Caco-2 (cell line): ENCODE data around the gene FAM117B. TPM values are rescaled to one million over a fixed set of nuclear protein-coding genes. Genes with fewer than 3 reads are reported as not detected.

Source experiments
- BruUV-seq: library from RNA; stranded (reverse); fragments of 400-500 nt; replicated peaks from 2 replicates; lab custom pipeline; 2021; lab: Mats Ljungman, UMichigan
- CTCF ChIA-PET: fragments of 300-600 bp; sonication (Branson Sonifier 250); formaldehyde crosslinking; loops from one replicate; lab custom pipeline; 2022; ENCODE audit warnings: antibody characterized with exemption; lab: Charles Lee
- POLR2A ChIA-PET: fragments of 300-600 bp; sonication (Branson Sonifier 250); formaldehyde crosslinking; loops from one replicate; lab custom pipeline; 2022; ENCODE audit warnings: antibody characterized with exemption; lab: Charles Lee
- DNase-seq, 2 experiments: peaks; one replicate each; pipeline versions ENCODE4 v3.0.0 to v3.0.0-alpha.2; 2020 to 2022
- H3K27me3 ChIP-seq: replicated peaks from 2 replicates; pipeline ENCODE4 v1.6.0; 2011; ENCODE audit warnings: low read length; ENCODE audit not compliant: control insufficient read depth, insufficient read depth
- H3K36me3 ChIP-seq: 2 replicates; pipeline ENCODE4 v1.5.1; 2011; ENCODE audit warnings: low read length; ENCODE audit not compliant: control insufficient read depth, insufficient read depth
- H3K4me1 ChIP-seq: fragments of 250-450 bp; sonication (Bioruptor Pico); 2 replicates; pipeline ENCODE4 v1.5.1; 2020; ENCODE audit warnings: mild to moderate bottlenecking
- H3K4me3 ChIP-seq: 2 replicates; pipeline ENCODE4 v1.5.1; 2011; ENCODE audit warnings: low read depth, mild to moderate bottlenecking, control low read depth, low read length
- H3K9me3 ChIP-seq: fragments of 250-450 bp; sonication (Bioruptor Pico); 2 replicates; pipeline ENCODE4 v1.5.1; 2020; ENCODE audit warnings: mild to moderate bottlenecking, moderate library complexity
- H3K27ac Mint-ChIP-seq: one replicate; pipeline ENCODE4 v1.8.0; 2022; ENCODE audit warnings: mixed read lengths; ENCODE audit not compliant: unreplicated experiment
- H3K27me3 Mint-ChIP-seq: one replicate; pipeline ENCODE4 v1.8.0; 2022; ENCODE audit warnings: mixed read lengths; ENCODE audit not compliant: insufficient read depth, unreplicated experiment
- H3K36me3 Mint-ChIP-seq: one replicate; pipeline ENCODE4 v1.8.0; 2022; ENCODE audit warnings: mild to moderate bottlenecking, mixed read lengths; ENCODE audit not compliant: insufficient read depth, unreplicated experiment
- H3K4me1 Mint-ChIP-seq: one replicate; pipeline ENCODE4 v1.8.0; 2022; ENCODE audit warnings: low read depth, mixed read lengths; ENCODE audit not compliant: unreplicated experiment
- H3K4me3 Mint-ChIP-seq: one replicate; pipeline ENCODE4 v1.8.0; 2022; ENCODE audit warnings: mild to moderate bottlenecking, moderate library complexity, mixed read lengths; ENCODE audit not compliant: unreplicated experiment
- H3K9me3 Mint-ChIP-seq: one replicate; pipeline ENCODE4 v1.8.0; 2022; ENCODE audit warnings: mixed read lengths; ENCODE audit not compliant: unreplicated experiment
- intact Hi-C: fragments of 100-400 bp; cut with micrococcal nuclease; formaldehyde crosslinking; loops from one replicate; pipeline ENCODE4 v1.10.0; 2022; ENCODE audit not compliant: unreplicated experiment
- total RNA-seq: library from RNA; stranded (reverse); gene quantifications from 2 replicates; pipeline ENCODE4 v1.2.3, GENCODE V29; 2022
- TF ChIP-seq, protein P1 (sequence below), 2 experiments: fragments of 200-600 bp in 1 of 2; IDR thresholded peaks; 1 replicate in 1 of 2; 2 replicates in 1 of 2; pipeline versions ENCODE4 v1.5.1 to v1.8.0; 2011 to 2022; ENCODE audit warnings: antibody characterized with exemption in 1 of 2, control low read depth in 1 of 2, inconsistent platforms in 1 of 2, low read depth in 1 of 2, low read length in 1 of 2, mild to moderate bottlenecking in 1 of 2, moderate library complexity in 1 of 2; ENCODE audit not compliant: insufficient read depth in 1 of 2, severe bottlenecking in 1 of 2, unreplicated experiment in 1 of 2

FAM117B gene
- total RNA-seq, 1 experiment from 2014 or later, result 9.8 TPM

DNA sequence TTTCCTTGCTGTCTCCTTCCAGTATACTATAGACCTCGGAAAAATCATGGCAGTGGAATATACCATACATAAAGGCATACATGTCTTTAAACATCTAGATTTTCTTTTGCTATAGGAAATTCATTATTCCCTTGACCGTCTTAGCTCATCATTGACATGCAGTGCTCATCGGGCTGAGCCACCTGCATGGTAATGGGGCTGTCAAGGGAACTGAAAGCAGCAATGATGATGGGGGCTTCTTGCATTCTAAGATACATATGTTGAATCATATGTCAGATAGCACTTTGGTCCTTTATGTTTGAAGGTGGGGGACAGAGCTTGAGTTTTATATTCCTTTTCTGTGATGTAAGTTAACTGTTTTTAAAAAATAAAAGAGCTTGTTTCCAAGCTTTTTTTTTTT lies 130.2 kb downstream of the FAM117B start:
- no TSS peak for BruUV-seq
- H3K27me3 Mint-ChIP-seq, result no peaks in the 10 kb centered on the region
- intact Hi-C loops, result no loop called here
- DNase-seq, result no peak
- peaks cover 5% of the 10 kb centered on the region for H3K36me3 Mint-ChIP-seq
- no peaks in the 10 kb centered on the region for H3K9me3 Mint-ChIP-seq
- H3K27ac Mint-ChIP-seq, result no peak overlapping the region
- ChIA-PET POLR2A (no interaction called here), CTCF (no interaction called here)
- TF ChIP-seq, protein P1, sequence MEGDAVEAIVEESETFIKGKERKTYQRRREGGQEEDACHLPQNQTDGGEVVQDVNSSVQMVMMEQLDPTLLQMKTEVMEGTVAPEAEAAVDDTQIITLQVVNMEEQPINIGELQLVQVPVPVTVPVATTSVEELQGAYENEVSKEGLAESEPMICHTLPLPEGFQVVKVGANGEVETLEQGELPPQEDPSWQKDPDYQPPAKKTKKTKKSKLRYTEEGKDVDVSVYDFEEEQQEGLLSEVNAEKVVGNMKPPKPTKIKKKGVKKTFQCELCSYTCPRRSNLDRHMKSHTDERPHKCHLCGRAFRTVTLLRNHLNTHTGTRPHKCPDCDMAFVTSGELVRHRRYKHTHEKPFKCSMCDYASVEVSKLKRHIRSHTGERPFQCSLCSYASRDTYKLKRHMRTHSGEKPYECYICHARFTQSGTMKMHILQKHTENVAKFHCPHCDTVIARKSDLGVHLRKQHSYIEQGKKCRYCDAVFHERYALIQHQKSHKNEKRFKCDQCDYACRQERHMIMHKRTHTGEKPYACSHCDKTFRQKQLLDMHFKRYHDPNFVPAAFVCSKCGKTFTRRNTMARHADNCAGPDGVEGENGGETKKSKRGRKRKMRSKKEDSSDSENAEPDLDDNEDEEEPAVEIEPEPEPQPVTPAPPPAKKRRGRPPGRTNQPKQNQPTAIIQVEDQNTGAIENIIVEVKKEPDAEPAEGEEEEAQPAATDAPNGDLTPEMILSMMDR (IDR thresholded peaks at IDR 0.05; ENCODE audit: insufficient read depth in 1 of 2, low read depth in 1 of 2, low read length in 1 of 2, severe bottlenecking in 1 of 2, unreplicated experiment in 1 of 2), result no peak
- no peaks in the 10 kb centered on the region for H3K4me1 Mint-ChIP-seq
- no peaks in the 10 kb centered on the region for H3K9me3 ChIP-seq
- H3K27me3 ChIP-seq, result no peaks in the 10 kb centered on the region
- H3K36me3 ChIP-seq, result no peaks in the 10 kb centered on the region
- H3K4me3 Mint-ChIP-seq, result no peak overlapping the region
- no peaks in the 10 kb centered on the region for H3K4me1 ChIP-seq
- H3K4me3 ChIP-seq, result no peak overlapping the region

DNA sequence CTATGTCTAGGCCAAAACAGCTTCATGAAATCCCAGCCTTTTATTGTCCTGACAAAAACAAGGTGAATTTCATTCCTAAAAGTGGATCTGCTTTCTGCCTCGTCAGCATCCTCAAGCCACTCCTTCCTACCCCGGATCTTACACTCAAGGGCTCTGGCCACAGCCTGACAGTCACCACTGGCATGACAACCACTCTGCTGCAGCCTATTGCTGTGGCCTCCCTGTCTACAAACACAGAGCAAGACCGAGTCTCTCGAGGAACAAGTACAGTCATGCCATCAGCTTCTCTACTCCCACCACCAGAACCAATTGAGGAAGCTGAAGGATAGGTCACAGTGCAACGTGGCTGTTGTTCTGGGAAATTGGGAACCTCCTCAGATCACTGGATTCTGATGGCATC lies 130.7 kb downstream of the FAM117B start:
- H3K4me1 Mint-ChIP-seq, result no peaks in the 10 kb centered on the region
- intact Hi-C loops, result no loop called here
- H3K4me1 ChIP-seq, result no peaks in the 10 kb centered on the region
- H3K27me3 Mint-ChIP-seq, result no peaks in the 10 kb centered on the region
- H3K9me3 Mint-ChIP-seq, result no peaks in the 10 kb centered on the region
- H3K4me3 Mint-ChIP-seq, result no peak overlapping the region
- POLR2A ChIA-PET, result no interaction called here
- peaks cover 5% of the 10 kb centered on the region for H3K36me3 Mint-ChIP-seq
- H3K27ac Mint-ChIP-seq, result no peak overlapping the region
- no peaks in the 10 kb centered on the region for H3K36me3 ChIP-seq
- DNase-seq, result no peak
- H3K9me3 ChIP-seq, result no peaks in the 10 kb centered on the region
- TF ChIP-seq, protein P1 (IDR thresholded peaks at IDR 0.05; ENCODE audit: insufficient read depth in 1 of 2, low read depth in 1 of 2, low read length in 1 of 2, severe bottlenecking in 1 of 2, unreplicated experiment in 1 of 2), result no peak
- no peak overlapping the region for H3K4me3 ChIP-seq
- CTCF ChIA-PET, result no interaction called here
- H3K27me3 ChIP-seq, result no peaks in the 10 kb centered on the region
- no TSS peak for BruUV-seq

DNA sequence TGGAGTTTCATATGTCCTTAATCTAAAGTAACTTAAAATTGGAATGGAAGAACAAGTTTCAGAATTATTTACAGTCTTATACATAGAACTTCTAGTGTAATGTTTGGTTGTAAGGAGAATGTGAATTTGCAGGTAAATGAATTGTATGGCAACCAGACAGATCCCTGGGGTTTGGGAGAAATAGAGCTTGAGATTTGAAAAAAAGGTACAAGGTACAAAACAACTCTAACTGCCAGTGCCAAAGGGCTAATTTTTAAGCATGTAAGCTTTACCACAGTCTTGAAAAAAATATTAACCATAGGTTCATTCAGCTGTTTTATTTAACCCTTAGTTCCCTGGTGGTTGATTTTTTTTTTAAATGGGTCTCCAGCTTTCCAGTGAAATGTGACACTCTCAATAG lies 133.5 kb downstream of the FAM117B start:
- no peaks in the 10 kb centered on the region for H3K9me3 Mint-ChIP-seq
- intact Hi-C loops, result no loop called here
- no peaks in the 10 kb centered on the region for H3K36me3 ChIP-seq
- ChIA-PET CTCF (no interaction called here), POLR2A (no interaction called here)
- H3K36me3 Mint-ChIP-seq, result no peaks in the 10 kb centered on the region
- no peaks in the 10 kb centered on the region for H3K27me3 ChIP-seq
- no peak for DNase-seq
- no TSS peak for BruUV-seq
- H3K9me3 ChIP-seq, result no peaks in the 10 kb centered on the region
- H3K4me3 Mint-ChIP-seq, result no peak overlapping the region
- peaks cover 1% of the 10 kb centered on the region for H3K4me1 Mint-ChIP-seq
- H3K4me1 ChIP-seq, result no peaks in the 10 kb centered on the region
- H3K27ac Mint-ChIP-seq, result no peak overlapping the region
- TF ChIP-seq, protein P1 (IDR thresholded peaks at IDR 0.05; ENCODE audit: insufficient read depth in 1 of 2, low read depth in 1 of 2, low read length in 1 of 2, severe bottlenecking in 1 of 2, unreplicated experiment in 1 of 2), result no peak
- H3K4me3 ChIP-seq, result no peak overlapping the region
- H3K27me3 Mint-ChIP-seq, result no peaks in the 10 kb centered on the region
